K562 (cell line): ENCODE data around the gene ARL10. TPM values are rescaled to one million over a fixed set of nuclear protein-coding genes. Genes with fewer than 3 reads are reported as not detected.

ENCODE experiments used
- BDP1 ChIP-seq: IDR thresholded peaks from 3 replicates; pipeline ENCODE4 v1.6.1; 2011; ENCODE audit not compliant: insufficient read length, insufficient read depth
- CC2D1A ChIP-seq: fragments of 450-650 bp; IDR thresholded peaks from 2 replicates; pipeline ENCODE4 v1.6.1; 2017; ENCODE audit warnings: mild to moderate bottlenecking
- DNMT1 ChIP-seq: fragments of 450-650 bp; IDR thresholded peaks from 2 replicates; pipeline ENCODE4 v1.6.1; 2016; ENCODE audit warnings: antibody characterized with exemption, mild to moderate bottlenecking
- ILF3 ChIP-seq: fragments of 450-650 bp; IDR thresholded peaks from 2 replicates; pipeline ENCODE4 v1.6.1; 2018; ENCODE audit warnings: antibody characterized with exemption, mild to moderate bottlenecking, moderate library complexity, borderline replicate concordance
- L3MBTL2 ChIP-seq: fragments of 450-650 bp; IDR thresholded peaks from 2 replicates; pipeline ENCODE4 v1.6.1; 2016; ENCODE audit warnings: mild to moderate bottlenecking, moderate library complexity
- MTA1 ChIP-seq: fragments of 450-650 bp; IDR thresholded peaks from 2 replicates; pipeline ENCODE4 v1.6.1; 2017; ENCODE audit warnings: borderline replicate concordance
- POLR3G ChIP-seq: IDR thresholded peaks from 2 replicates; pipeline ENCODE4 v1.6.1; 2011; ENCODE audit not compliant: insufficient read length, insufficient replicate concordance; ENCODE audit errors: extremely low read depth
- THRAP3 ChIP-seq: fragments of 450-650 bp; IDR thresholded peaks from 2 replicates; pipeline ENCODE4 v1.6.1; 2016; ENCODE audit warnings: mild to moderate bottlenecking, inconsistent platforms, borderline replicate concordance
- ZEB2 ChIP-seq: fragments of 450-650 bp; IDR thresholded peaks from 2 replicates; pipeline ENCODE4 v1.6.1; 2016
- ZFX ChIP-seq: sonication (generic); formaldehyde crosslinking; IDR thresholded peaks from 2 replicates; pipeline ENCODE4 v1.8.0; 2022; ENCODE audit warnings: mild to moderate bottlenecking, missing genetic modification reagents, moderate library complexity
- ZNF146 ChIP-seq: IDR thresholded peaks from one replicate; pipeline ENCODE4 v1.6.1; 2018; ENCODE audit warnings: missing compliant biosample characterization; ENCODE audit not compliant: unreplicated experiment
- ZNF253 ChIP-seq: fragments of 250-450 bp; sonication (Bioruptor Pico); conservative IDR thresholded peaks from 2 replicates; pipeline ENCODE4 v1.6.1; 2021; ENCODE audit warnings: mild to moderate bottlenecking
- ZNF274 ChIP-seq: IDR thresholded peaks from 2 replicates; pipeline ENCODE4 v1.6.1; 2011; ENCODE audit warnings: low read depth, mild to moderate bottlenecking, low read length, moderate library complexity, borderline replicate concordance
- polyA plus RNA-seq, 8 experiments: library from polyadenylated mRNA; depleted of rRNA in 4 of 8; stranded (reverse) in 5 of 8; unstranded in 3 of 8; fragments of >200 nt; fragmentation: Nextera tagmentation in 2 of 8; fragmentation: Illumina TruSeq in 1 of 8; extraction: Ambion mirVana in 2 of 8; extraction: Trizol in 1 of 8; gene quantifications; 2 replicates each; pipeline versions ENCODE4 v1.2.1 to v1.2.3, GENCODE V29; 2011 to 2014; ENCODE audit warnings: inconsistent platforms in 1 of 8, missing spikeins in 1 of 8
- total RNA-seq, 7 experiments: library from RNA; depleted of rRNA in 6 of 7; stranded (reverse); fragments of >200 nt in 6 of 7; fragmentation: Illumina TruSeq in 2 of 7; extraction: Trizol in 2 of 7; gene quantifications; 2 replicates each; pipeline versions ENCODE4 v1.2.1 to v1.2.3, GENCODE V29; 2011 to 2021; ENCODE audit warnings: low replicate concordance in 1 of 7
- TF ChIP-seq, protein P1 (sequence below): fragments of 250-450 bp; sonication (Bioruptor Pico); IDR thresholded peaks from 2 replicates; pipeline ENCODE4 v1.8.0; 2021; ENCODE audit warnings: borderline replicate concordance, mild to moderate bottlenecking, moderate library complexity; ENCODE audit not compliant: poor library complexity, severe bottlenecking
- TF ChIP-seq, protein P2 (sequence below): fragments of 450-650 bp; IDR thresholded peaks from 2 replicates; pipeline ENCODE4 v1.6.1; 2017; ENCODE audit warnings: antibody characterized with exemption
- TF ChIP-seq, protein P3 (sequence below), 2 experiments: fragments of 450-650 bp in 1 of 2; sonication (generic) in 1 of 2; formaldehyde crosslinking in 1 of 2; IDR thresholded peaks; 2 replicates each; pipeline versions ENCODE4 v1.7.1 to v1.9.0; 2016 to 2022; ENCODE audit warnings: inconsistent platforms in 1 of 2, mild to moderate bottlenecking in 1 of 2, missing genetic modification reagents in 1 of 2

The ARL10 gene
- total and polyA plus RNA-seq, 9 of the 15 experiments (the other 6 are each of a cell fraction or from before 2014, with no cell fraction given): under 0.01 to 0.40 (median 0.34) TPM; not detected in 3

DNA sequence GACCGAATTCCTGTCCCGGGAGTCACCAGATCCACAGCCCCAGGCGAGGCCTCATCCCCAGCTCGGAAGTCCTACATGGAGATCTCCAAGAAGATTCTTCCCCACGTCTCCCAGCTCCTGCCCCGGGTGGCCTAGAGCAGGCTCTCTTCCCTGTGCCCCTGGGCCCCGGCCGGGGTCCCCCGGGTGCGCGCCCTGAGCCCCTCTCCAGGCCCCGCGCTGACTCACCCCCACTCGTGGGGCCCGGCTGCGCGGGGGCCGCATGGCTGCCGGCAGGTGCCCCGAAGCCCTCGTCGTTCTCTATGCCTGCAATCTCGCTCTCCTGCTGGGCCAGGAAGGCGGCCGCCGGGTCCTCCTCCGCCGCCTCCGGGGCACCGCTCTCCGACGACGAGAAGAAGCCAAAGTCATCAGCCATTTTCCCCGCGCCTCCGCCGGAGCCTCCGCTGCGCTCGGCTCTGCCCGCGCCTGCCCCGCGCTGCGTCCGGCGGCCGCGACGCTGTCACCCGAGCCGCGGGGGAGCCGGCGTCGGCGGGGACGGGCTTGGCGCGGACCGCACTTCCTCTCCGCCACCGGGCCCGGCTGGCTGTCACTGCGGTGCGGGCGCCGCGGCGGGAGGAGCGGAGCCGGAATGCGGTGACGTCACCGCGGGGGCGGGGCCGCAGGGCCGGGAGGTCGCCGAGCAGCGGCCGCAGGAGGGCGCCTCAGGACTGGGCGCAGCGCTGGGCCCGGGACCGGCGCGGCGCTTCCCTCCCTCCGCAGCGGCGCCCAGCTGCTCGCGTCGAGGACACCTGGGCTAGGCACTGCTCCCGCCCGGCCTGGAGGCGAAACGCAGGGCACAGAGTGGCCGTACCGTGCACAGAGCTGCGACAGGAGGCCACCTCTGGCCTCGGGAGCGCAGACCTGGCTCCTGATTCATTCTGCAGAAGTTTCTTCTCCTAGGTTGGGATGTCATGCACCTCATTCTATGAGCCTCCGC, 51.0 kb downstream of the ARL10 start, which contains the start of gene CLTB (continued):
- TF ChIP-seq, protein P1, sequence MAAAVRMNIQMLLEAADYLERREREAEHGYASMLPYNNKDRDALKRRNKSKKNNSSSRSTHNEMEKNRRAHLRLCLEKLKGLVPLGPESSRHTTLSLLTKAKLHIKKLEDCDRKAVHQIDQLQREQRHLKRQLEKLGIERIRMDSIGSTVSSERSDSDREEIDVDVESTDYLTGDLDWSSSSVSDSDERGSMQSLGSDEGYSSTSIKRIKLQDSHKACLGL (CRISPR knock-in tag): no peak
- TF ChIP-seq MTA1 (no peak), POLR3G (no peak), L3MBTL2 (peak; percentile 93), ZFX (CRISPR knock-in tag) (peak; percentile 56), DNMT1 (no peak), ZNF253 (CRISPR knock-in tag) (no peak), CC2D1A (no peak), ZEB2 (no peak), THRAP3 (no peak), ILF3 (peak; percentile 61; the same call in 1 of the 2 replicates), ZNF274 (no peak), BDP1 (no peak), ZNF146 (CRISPR knock-in tag) (no peak)
- TF ChIP-seq, protein P2, sequence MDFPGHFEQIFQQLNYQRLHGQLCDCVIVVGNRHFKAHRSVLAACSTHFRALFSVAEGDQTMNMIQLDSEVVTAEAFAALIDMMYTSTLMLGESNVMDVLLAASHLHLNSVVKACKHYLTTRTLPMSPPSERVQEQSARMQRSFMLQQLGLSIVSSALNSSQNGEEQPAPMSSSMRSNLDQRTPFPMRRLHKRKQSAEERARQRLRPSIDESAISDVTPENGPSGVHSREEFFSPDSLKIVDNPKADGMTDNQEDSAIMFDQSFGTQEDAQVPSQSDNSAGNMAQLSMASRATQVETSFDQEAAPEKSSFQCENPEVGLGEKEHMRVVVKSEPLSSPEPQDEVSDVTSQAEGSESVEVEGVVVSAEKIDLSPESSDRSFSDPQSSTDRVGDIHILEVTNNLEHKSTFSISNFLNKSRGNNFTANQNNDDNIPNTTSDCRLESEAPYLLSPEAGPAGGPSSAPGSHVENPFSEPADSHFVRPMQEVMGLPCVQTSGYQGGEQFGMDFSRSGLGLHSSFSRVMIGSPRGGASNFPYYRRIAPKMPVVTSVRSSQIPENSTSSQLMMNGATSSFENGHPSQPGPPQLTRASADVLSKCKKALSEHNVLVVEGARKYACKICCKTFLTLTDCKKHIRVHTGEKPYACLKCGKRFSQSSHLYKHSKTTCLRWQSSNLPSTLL: no peak
- TF ChIP-seq, protein P3, sequence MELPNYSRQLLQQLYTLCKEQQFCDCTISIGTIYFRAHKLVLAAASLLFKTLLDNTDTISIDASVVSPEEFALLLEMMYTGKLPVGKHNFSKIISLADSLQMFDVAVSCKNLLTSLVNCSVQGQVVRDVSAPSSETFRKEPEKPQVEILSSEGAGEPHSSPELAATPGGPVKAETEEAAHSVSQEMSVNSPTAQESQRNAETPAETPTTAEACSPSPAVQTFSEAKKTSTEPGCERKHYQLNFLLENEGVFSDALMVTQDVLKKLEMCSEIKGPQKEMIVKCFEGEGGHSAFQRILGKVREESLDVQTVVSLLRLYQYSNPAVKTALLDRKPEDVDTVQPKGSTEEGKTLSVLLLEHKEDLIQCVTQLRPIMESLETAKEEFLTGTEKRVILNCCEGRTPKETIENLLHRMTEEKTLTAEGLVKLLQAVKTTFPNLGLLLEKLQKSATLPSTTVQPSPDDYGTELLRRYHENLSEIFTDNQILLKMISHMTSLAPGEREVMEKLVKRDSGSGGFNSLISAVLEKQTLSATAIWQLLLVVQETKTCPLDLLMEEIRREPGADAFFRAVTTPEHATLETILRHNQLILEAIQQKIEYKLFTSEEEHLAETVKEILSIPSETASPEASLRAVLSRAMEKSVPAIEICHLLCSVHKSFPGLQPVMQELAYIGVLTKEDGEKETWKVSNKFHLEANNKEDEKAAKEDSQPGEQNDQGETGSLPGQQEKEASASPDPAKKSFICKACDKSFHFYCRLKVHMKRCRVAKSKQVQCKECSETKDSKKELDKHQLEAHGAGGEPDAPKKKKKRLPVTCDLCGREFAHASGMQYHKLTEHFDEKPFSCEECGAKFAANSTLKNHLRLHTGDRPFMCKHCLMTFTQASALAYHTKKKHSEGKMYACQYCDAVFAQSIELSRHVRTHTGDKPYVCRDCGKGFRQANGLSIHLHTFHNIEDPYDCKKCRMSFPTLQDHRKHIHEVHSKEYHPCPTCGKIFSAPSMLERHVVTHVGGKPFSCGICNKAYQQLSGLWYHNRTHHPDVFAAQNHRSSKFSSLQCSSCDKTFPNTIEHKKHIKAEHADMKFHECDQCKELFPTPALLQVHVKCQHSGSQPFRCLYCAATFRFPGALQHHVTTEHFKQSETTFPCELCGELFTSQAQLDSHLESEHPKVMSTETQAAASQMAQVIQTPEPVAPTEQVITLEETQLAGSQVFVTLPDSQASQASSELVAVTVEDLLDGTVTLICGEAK (IDR thresholded peaks at IDR 0.05): no peak
- TF ChIP-seq, protein P3 (CRISPR knock-in tag; IDR thresholded peaks at IDR 0.05): no peak
